GM13977 (cell line): ENCODE data around the gene INPP4B.

Experiments
- DNase-seq: peaks from one replicate; pipeline ENCODE4 v3.0.0; 2012; ENCODE audit warnings: low spot score
- CTCF ChIP-seq: IDR thresholded peaks from 2 replicates; pipeline ENCODE4 v1.5.1; 2012; ENCODE audit warnings: mild to moderate bottlenecking, control low read depth; ENCODE audit not compliant: insufficient read depth; ENCODE audit errors: extremely low read depth, missing control alignments
- in situ Hi-C: fragments of 300-500 bp; cut with MboI; formaldehyde crosslinking; loops from one replicate; pipeline ENCODE4 v1.12.0; 2022; ENCODE audit warnings: low sequenced_read_pairs, low pct_unique_long_range_greater_than_20kb, mixed read lengths, inconsistent platforms; ENCODE audit not compliant: unreplicated experiment

INPP4B gene

GRCh38 chr4:142158980-142159379, 687.1 kb downstream of the INPP4B start:
- TF ChIP-seq CTCF, result no peak
- no peak for DNase-seq
- in situ Hi-C loops, result no loop called here

GRCh38 chr4:142156256-142156655, 689.8 kb downstream of the INPP4B start:
- in situ Hi-C loops, result no loop called here
- TF ChIP-seq CTCF, result no peak
- DNase-seq, result no peak

DNA sequence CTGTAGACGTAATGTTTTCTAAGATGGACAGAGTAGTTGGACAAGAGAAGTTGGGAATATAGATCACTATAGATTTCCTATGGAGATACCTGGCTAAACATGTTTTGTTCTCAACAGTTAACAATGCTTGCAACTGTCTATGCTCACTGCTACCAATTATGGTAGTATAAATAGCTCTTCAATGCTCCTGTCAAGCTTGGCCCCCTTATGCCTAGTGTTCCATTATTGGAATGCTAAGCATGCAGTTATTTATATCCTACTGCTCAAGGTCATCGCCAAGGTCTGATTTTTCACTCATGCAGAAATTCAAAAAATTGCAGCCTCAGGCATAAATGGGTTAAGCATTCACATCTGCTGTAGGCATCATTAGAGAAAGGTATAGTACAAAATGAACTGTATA, 690.8 kb downstream of the INPP4B start:
- in situ Hi-C loops, result no loop called here
- no peak for TF ChIP-seq CTCF
- no peak for DNase-seq

DNA sequence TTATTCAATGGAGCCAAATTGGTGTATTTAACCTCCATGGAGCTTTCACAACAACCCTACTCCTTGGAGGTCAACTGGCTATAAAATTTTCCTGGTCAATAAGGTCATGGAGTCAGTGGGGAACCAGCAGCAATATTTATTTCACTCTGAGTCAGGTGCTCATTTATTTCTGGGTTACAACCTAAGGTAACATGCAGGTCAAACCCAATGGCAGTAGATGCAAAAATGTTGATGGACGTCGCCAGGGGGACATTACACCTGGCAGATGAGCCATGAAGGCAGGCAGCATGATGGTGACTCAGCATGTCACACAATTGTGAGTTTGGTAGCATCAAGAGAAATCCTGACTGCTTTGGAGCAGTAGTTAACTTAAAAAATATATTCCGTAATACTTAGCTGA, 695.6 kb downstream of the INPP4B start:
- DNase-seq, result no peak
- TF ChIP-seq CTCF, result no peak
- in situ Hi-C loops, result no loop called here

DNA sequence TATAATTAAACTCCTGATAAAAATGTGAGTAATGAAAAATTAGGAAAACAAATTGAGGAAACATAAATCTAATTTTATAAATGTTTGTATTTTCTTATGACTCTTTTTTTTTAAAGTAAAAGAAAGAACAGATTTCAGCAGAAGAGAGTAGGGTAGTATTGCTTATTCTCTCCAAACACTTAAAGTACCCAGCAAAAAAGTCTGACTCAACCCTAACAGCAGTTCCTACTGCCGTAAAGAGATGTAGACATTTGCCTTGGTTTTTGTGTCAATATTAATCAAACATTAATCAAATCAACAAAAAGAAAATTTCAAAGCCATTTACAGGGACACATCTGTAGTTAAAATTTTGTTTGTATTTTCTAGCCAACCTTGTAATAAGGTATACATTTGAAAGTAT, 701.3 kb downstream of the INPP4B start:
- no peak for TF ChIP-seq CTCF
- no peak for DNase-seq
- in situ Hi-C loops, result no loop called here

GRCh38 chr4:142142366-142143054, 703.6 kb downstream of the INPP4B start:
- in situ Hi-C loops, result no loop called here
- no peak for TF ChIP-seq CTCF
- no peak for DNase-seq
